GM19455 (cell line): ENCODE results near the gene AZU1.
"Not testable (repeated sequence)": the region's sequence is repeated elsewhere in the genome, so short reads cannot be mapped to it uniquely, and the experiment has no call there.

Source experiments
- ATAC-seq: cut with Tn5 transposase; IDR thresholded peaks from one replicate; pipeline ENCODE4 v1.9.1; 2021; ENCODE audit not compliant: unreplicated experiment

AZU1 gene

GRCh38 chr19:824885-825284, 2.8 kb upstream of the AZU1 start:
- ATAC-seq, result no peak

- ATAC-seq, result no peak
These were observed 1.6 kb upstream of the AZU1 start for GRCh38 chr19:825897-826644.

DNA sequence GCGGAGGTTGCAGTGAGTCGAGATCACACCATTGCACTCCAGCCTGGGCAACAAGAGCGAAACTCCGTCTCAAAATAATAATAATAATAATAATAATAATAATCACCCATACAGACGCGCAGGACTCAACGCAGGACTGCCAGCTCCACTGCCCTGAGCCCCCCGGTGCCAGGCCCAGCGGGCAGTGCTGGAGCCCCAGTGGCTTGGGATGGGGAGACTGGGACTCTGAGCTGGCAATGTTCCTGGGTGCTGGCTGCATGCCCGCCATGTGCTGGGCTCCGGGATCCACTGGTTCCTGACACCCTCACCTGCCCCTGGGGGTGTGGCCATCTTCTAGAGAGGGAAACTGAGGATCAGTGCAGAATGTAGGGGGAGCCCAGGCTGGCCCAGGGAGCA, 325 bp upstream of the AZU1 start:
- ATAC-seq, result no peak

DNA sequence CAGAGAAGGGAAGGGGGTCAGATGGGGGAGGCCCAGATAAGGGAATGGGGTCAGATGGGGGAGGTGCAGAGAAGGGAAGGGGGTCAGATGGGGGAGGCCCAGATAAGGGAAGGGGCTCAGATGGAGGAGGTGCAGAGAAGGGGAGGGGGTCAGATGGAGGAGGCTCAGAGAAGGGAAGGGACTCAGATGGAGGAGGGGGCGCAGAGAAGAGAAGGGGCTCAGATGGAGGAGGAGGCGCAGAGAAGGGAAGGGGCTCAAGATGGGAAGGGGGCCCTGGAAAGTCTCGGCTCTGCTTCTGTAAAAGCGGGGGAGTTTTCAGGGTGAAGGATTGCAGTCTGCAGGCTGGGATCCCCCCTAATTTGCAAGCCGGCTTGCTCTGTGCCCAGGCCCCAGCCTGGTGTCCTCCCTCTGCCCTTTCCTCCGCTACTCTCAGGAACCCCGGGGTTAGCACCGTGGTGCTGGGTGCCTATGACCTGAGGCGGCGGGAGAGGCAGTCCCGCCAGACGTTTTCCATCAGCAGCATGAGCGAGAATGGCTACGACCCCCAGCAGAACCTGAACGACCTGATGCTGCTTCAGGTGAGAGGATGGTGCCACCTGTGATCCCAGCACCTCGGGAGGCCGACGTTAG, 1.6 kb downstream of the AZU1 start:
- no peak for ATAC-seq

- no peak for ATAC-seq
These were observed 4.1 kb downstream of the AZU1 start for GRCh38 chr19:831407-832369.

- no peak for ATAC-seq
These were observed 6.6 kb downstream of the AZU1 start for GRCh38 chr19:834216-834615.

DNA sequence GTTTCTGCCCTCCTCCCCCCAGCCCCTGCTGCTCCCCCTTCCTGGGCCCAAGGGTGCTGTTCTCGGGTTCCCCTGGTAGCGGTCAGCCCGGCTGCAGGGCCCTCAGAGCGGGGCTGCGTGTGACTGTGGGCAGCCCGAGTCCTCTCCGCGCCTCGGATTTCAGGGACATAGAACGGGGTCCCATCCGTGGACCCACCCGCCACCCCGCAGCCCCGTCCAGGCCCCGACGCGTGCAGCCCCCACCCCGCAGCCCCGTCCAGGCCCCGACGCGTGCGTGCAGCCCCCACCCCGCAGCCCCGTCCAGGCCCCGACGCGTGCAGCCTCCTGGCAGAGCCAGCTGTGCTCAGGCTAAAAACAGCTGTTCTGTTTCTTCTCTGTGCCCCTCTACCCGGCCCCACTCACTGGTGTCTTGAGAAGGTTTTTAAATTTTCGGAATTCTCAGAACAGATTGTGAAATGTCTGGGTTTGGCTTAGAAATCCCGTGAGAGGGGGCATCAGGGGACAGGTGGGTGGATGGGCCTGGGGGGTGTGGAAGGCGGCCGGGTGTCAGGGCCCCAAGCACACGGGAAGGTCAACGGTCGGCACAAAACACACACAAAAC, 7.7 kb downstream of the AZU1 start:
- ATAC-seq, result no peak

GRCh38 chr19:840519-841206, 13.0 kb downstream of the AZU1 start, which contains the start of gene PRTN3:
Gene PRTN3, plus strand, starts transcription at chr19:840999. Its CDS starts 10 bp downstream, at chr19:841009.
- ATAC-seq, result no peak

DNA sequence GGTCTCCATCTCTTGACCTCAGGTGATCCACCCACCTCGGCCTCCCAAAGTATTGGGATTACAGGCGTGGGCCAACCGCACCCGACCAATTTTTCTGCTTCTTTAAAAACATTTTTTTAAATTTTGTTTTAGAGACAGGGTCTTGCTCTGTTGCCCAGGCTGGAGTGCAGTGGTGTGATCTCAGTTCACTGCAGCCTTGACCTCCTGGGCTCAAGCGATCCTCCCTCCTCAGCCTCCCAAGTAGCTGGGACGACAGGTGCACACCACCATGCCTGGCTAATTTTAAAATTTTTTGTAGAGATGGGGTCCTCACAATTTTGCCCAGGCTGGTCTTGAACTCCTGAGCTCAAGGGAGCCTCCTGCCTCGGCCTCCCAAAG, 15.2 kb downstream of the AZU1 start:
- ATAC-seq, result not testable (repeated sequence)

DNA sequence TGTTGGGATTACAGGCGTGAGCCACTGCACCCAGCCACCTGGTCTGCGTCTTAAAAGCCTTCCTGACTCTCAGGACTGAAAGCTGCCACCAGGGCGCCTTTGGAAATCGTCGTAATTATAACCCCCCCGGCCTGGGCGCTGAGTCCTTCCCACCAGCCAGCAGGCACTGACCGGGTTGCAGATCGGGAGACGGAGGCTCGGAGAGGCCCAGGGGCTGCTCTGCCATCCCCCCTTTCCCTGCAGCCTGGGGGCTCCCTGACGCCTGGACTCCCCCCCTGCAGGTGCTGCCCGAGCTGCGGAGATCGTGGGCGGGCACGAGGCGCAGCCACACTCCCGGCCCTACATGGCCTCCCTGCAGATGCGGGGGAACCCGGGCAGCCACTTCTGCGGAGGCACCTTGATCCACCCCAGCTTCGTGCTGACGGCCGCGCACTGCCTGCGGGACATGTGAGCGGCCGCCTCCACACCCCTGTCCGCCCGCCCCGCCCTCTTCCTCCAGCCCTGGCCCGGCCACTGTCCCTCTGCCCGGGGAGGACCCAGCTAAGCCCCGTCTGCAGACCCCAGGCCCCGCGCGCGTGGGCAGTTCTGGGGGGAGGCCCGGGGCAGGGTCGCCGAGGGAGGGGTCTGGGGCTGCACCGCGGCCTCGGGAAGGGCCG, 15.7 kb downstream of the AZU1 start:
- ATAC-seq, result no peak

DNA sequence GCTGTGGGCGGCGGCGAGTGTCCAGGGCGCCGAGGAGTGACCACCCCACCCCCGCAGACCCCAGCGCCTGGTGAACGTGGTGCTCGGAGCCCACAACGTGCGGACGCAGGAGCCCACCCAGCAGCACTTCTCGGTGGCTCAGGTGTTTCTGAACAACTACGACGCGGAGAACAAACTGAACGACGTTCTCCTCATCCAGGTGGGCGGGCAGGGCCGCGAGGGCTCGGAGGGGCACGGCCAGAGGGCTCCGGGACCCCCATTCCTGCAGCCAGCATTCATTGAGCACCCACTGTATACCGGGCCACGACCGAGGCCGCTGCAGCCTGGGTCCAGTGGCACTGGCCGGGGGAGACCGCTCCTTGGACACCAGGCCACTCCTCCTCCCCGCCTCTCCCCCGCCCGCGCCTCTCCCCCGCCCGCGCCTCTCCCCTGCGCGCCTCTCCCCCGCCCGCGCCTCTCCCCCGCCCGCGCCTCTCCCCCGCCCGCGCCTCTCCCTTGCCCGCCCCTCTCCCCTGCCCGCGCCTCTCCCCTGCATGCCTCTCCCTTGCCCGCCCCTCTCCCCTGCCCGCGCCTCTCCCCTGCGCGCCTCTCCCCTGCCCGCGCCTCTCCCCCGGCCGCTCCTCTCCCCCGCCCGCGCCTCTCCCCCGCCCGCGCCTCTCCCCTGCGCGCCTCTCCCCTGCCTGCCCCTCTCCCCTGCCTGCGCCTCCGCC, 16.4 kb downstream of the AZU1 start:
- no peak for ATAC-seq

GRCh38 chr19:844546-844971, 16.9 kb downstream of the AZU1 start:
- ATAC-seq, result no peak

DNA sequence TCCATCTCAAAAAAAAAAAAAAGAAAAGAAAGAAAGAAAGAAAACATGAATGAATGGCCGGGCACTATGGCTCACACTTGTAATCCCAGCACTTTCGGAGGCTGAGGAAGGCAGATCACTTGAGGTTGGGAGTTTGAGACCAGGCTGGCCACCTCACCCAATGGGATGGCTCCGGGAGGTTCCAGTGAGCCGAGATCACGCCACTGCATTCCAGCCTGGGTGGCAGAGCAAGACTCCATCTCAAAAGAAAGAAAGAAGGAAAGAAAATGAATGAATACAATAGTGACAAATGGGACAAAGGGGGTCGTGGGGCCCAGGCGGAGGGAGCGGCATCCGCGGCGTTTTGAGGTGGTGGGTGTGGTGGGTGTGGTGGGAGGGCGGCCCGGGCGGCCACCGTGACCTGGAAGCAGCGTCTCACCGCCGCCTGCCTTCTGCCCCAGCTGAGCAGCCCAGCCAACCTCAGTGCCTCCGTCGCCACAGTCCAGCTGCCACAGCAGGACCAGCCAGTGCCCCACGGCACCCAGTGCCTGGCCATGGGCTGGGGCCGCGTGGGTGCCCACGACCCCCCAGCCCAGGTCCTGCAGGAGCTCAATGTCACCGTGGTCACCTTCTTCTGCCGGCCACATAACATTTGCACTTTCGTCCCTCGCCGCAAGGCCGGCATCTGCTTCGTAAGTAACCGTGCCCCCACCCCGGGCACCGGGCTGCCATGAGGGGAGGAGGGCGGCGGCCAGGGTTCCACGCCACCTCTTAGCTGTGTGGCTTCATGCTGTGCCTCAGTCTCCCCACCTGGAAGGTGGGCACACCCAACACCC, 18.3 kb downstream of the AZU1 start:
- no peak for ATAC-seq

GRCh38 chr19:848386-848921, 20.8 kb downstream of the AZU1 start:
- no peak for ATAC-seq

- ATAC-seq, result not testable (repeated sequence)
These were observed 21.6 kb downstream of the AZU1 start for GRCh38 chr19:849195-849594.

DNA sequence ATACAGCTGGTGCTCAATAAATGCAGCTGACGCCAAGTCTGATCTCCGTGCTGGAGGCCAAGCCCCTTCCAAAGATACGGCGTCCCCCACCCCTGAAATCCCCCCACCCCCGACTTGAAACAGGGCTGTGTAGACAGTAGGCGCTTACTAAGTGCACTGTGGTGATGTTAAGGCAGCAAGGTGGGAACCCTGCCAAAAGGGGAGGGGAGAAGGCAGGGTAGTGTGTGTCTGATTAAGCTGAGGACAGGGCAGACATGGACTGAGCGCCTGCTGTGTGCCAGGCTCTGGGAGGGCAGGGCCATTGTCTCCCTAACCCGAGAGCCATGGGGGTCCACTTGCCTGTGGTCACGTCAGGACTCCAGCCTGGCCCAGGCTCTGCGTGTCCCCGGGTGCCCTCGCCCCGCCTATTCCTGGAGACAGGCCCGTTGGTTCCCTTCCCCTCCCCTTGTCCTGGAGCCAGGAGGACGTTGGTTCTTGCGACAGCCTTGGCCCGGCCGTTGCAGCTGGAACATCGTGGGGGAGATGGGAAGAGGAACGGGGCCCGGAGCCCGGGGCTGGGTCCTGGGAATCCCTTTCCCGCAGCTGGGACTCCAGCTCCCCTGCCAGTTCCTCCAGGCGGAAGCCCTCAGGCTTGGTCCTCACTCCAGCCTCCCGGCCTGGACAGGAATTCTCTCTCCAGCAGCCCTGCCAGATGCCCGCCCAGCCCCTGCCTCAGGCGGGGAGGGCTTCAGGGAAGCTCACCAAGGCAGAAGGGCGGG, 22.8 kb downstream of the AZU1 start:
- no peak for ATAC-seq

DNA sequence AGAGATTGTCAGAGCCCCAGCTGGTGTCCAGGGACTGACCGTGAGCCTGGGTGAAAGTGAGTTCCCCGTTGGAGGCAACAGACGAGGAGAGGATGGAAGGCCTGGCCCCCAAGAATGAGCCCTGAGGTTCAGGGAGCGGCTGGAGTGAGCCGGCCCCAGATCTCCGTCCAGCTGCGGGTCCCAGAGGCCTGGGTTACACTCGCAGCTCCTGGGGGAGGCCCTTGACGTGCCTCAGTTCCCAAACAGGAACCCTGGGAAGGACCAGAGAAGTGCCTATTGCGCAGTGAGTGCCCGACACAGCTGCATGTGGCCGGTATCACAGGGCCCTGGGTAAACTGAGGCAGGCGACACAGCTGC, 23.3 kb downstream of the AZU1 start:
- no peak for ATAC-seq
